Upper lobe of right lung (tissue), 1 donor: ENCODE results near the gene HSPA2. TPM values are rescaled to one million over a fixed set of nuclear protein-coding genes. Genes with fewer than 3 reads are reported as not detected.
"Not testable (repeated sequence)": the region's sequence is repeated elsewhere in the genome, so short reads cannot be mapped to it uniquely, and the experiment has no call there.

Experiments
- ATAC-seq: fragments of 200-7000 bp; cut with Tn5 transposase; one replicate; pipeline ENCODE4 v1.9.1; 2020; ENCODE audit warnings: mild to moderate bottlenecking, moderate library complexity
- DNase-seq: peaks from one replicate; pipeline ENCODE4 v3.0.0-alpha.2; 2020
- H3K27ac ChIP-seq: fragments of 200-600 bp; one replicate; pipeline ENCODE4 v1.8.0; 2022
- H3K27me3 ChIP-seq: fragments of 200-600 bp; one replicate; pipeline ENCODE4 v1.8.0; 2022; ENCODE audit warnings: mild to moderate bottlenecking
- H3K36me3 ChIP-seq: fragments of 200-600 bp; one replicate; pipeline ENCODE4 v1.8.0; 2022
- H3K4me1 ChIP-seq: fragments of 200-600 bp; one replicate; pipeline ENCODE4 v1.8.0; 2022
- H3K4me3 ChIP-seq: fragments of 200-600 bp; one replicate; pipeline ENCODE4 v1.8.0; 2022; ENCODE audit warnings: mild to moderate bottlenecking
- H3K9me3 ChIP-seq: fragments of 200-600 bp; one replicate; pipeline ENCODE4 v1.8.0; 2022
- CTCF ChIP-seq: fragments of 200-600 bp; IDR thresholded peaks from one replicate; pipeline ENCODE4 v1.8.0; 2022; ENCODE audit warnings: antibody characterized with exemption
- intact Hi-C: fragments of 100-400 bp; cut with DNase I; formaldehyde crosslinking; loops from one replicate; pipeline ENCODE4 v1.11.0; 2022
- total RNA-seq: library from RNA; stranded (reverse); fragmentation: NEBNext Ultra II Directional; extraction: Animal tissue kit (Norgen Biotek cat#: 25700); gene quantifications from one replicate; pipeline ENCODE4 v1.2.1, GENCODE V29; 2021
- donor health status: DM: no; HTN: yes; CAD: no; lungs with severe emphysema.

HSPA2 gene
- total RNA-seq, 1 donor from 2014 or later, result 13.5 TPM

- intact Hi-C loops, result no loop called here
- peaks cover 51% of the 10 kb centered on the region for H3K4me1 ChIP-seq
- no peaks in the 10 kb centered on the region for H3K36me3 ChIP-seq
- no peak for TF ChIP-seq CTCF
- ATAC-seq, result no peak
- no peak overlapping the region for H3K27ac ChIP-seq
- DNase-seq, result no peak
- no peaks in the 10 kb centered on the region for H3K9me3 ChIP-seq
- no peak overlapping the region for H3K4me3 ChIP-seq
- H3K27me3 ChIP-seq, result no peaks in the 10 kb centered on the region
Observed at GRCh38 chr14:64509036-64509435, 31.5 kb upstream of the HSPA2 start.

- Histone ChIP-seq H3K4me1 (peaks cover 57% of the 10 kb centered on the region), H3K9me3 (no peaks in the 10 kb centered on the region), H3K27me3 (no peaks in the 10 kb centered on the region), H3K27ac (peak overlapping the region; percentile 19), H3K4me3 (no peak overlapping the region), H3K36me3 (no peaks in the 10 kb centered on the region)
- intact Hi-C loops, result no loop called here
- TF ChIP-seq CTCF, result peak; percentile 94
- DNase-seq, result no peak
- ATAC-seq, result peak; percentile 91
Observed at GRCh38 chr14:64510825-64511671, 29.5 kb upstream of the HSPA2 start.

- H3K4me1 ChIP-seq, result peaks cover 43% of the 10 kb centered on the region
- no peak for TF ChIP-seq CTCF
- H3K36me3 ChIP-seq, result no peaks in the 10 kb centered on the region
- no peaks in the 10 kb centered on the region for H3K9me3 ChIP-seq
- no peak overlapping the region for H3K4me3 ChIP-seq
- no peaks in the 10 kb centered on the region for H3K27me3 ChIP-seq
- ATAC-seq (no peak), DNase-seq (no peak)
- H3K27ac ChIP-seq, result no peak overlapping the region
- intact Hi-C loops, result no loop called here
Observed at GRCh38 chr14:64513271-64513670, 27.3 kb upstream of the HSPA2 start.

- Histone ChIP-seq H3K36me3 (no peaks in the 10 kb centered on the region), H3K27me3 (no peaks in the 10 kb centered on the region), H3K4me1 (peaks cover 36% of the 10 kb centered on the region), H3K9me3 (no peaks in the 10 kb centered on the region), H3K27ac (no peak overlapping the region), H3K4me3 (no peak overlapping the region)
- DNase-seq (no peak), ATAC-seq (peak; percentile 24)
- intact Hi-C loops, result no loop called here
- no peak for TF ChIP-seq CTCF
Observed at GRCh38 chr14:64515053-64515452, 25.5 kb upstream of the HSPA2 start.

GRCh38 chr14:64516969-64517368 is 23.6 kb upstream of the HSPA2 start:
- H3K9me3 ChIP-seq, result no peaks in the 10 kb centered on the region
- intact Hi-C loops, result no loop called here
- no peak overlapping the region for H3K27ac ChIP-seq
- TF ChIP-seq CTCF, result no peak
- no peak for ATAC-seq
- H3K4me3 ChIP-seq, result no peak overlapping the region
- H3K4me1 ChIP-seq, result peaks cover 18% of the 10 kb centered on the region
- no peaks in the 10 kb centered on the region for H3K27me3 ChIP-seq
- H3K36me3 ChIP-seq, result peaks cover 8% of the 10 kb centered on the region
- DNase-seq, result no peak

- intact Hi-C loops, H3K27ac ChIP-seq, H3K4me3 ChIP-seq, H3K9me3 ChIP-seq, H3K27me3 ChIP-seq, ATAC-seq, DNase-seq: not testable (repeated sequence)
- H3K36me3 ChIP-seq, result peaks cover 15% of the 10 kb centered on the region
- H3K4me1 ChIP-seq, result peaks cover 13% of the 10 kb centered on the region
Observed at GRCh38 chr14:64517667-64518066, 22.9 kb upstream of the HSPA2 start.
